ENCODE results near the gene TMEM144.

DNA sequence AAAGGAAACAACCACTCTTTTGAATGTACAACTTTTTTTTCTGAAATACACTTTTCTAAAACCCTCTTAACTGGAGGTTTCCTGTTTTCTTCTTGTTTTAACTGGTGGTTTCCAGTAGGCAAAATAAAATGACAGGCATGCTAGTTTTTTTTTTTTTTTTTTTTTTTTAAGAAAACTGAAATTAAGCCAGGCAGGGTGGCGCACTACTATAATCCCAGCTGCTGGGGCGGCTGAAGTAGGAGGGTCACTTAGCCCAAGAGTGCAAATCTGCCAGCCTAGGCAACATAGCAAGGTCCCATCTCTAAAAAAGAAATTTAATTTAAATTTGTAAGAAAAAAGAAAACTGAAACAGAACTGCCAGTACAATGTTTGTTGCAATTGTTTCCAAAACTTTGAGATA is 44.0 kb downstream of the TMEM144 start:
- no peak for TF ChIP-seq CTCF (conservative IDR thresholded peaks at IDR 0.05 in 1 of 2, IDR thresholded peaks at IDR 0.05 in 1 of 2; ENCODE audit: low read depth in 1 of 2, low read length in 2 of 2)
- no peak for TF ChIP-seq EZH2 (IDR thresholded peaks at IDR 0.05; ENCODE audit: low read length, missing control alignments)
